NK-92 treated with Interleukin-12 subunit alpha and Interleukin-12 subunit beta, amount 100 ng/mL, for 24 hours (cell line): ENCODE measurements around the gene CRISP2.
"Not testable (repeated sequence)": the region's sequence is repeated elsewhere in the genome, so short reads cannot be mapped to it uniquely, and the experiment has no call there.

ENCODE experiments used
- DNase-seq: peaks from one replicate; lab custom pipeline; 2025; lab: John Stamatoyannopoulos, UW

Gene CRISP2, protein sequence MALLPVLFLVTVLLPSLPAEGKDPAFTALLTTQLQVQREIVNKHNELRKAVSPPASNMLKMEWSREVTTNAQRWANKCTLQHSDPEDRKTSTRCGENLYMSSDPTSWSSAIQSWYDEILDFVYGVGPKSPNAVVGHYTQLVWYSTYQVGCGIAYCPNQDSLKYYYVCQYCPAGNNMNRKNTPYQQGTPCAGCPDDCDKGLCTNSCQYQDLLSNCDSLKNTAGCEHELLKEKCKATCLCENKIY

DNA sequence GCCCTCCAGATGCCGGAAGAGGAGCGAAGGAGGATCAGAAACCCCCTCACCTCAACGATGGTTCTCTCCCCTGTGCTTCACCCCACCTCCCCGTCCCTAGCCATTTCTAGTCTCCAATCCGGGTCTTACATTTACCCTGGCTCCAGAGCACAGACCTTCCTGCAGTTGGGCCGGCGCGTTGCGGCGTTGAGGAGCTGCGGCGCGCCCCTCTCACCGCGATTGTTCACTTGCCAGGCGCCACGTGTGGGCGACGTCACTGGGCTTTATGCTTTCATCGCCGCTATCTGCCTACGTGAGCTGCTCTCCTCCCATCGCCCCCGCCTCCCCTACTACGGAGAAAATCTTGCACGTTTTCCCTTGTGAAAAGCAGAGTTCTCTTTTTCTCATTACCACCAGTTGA is at the start of gene CRISP2:
Gene CRISP2, minus strand, starts transcription at position 198 of the 400 bp plus-strand sequence. CDS start 4,347 bp downstream, outside the sequence.
- DNase-seq, result no peak

DNA sequence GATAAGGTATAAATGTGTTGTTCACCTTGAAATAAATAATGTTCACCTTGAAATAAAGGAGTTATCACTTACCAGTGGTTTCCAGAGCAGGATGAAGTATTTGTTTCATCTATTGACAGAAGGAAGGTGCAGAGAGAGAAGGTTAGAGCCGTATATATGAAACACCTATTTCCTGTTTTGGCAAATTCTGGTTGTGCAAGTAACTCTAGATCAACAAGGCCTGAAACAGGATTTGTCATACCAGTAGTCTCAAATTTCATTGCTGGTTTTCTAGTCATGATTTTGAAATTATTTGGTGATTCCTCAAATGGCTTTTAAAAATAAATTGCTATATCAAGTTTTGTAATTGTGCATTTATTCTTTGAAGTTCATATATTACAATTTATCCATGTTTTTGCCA is 30.9 kb upstream of the CRISP2 start, which contains the start of gene CRISP3:
Gene CRISP3, minus strand, starts transcription at position 130 of the 400 bp plus-strand sequence. Its CDS starts 21 bp downstream, at position 109.
- DNase-seq, result no peak

DNA sequence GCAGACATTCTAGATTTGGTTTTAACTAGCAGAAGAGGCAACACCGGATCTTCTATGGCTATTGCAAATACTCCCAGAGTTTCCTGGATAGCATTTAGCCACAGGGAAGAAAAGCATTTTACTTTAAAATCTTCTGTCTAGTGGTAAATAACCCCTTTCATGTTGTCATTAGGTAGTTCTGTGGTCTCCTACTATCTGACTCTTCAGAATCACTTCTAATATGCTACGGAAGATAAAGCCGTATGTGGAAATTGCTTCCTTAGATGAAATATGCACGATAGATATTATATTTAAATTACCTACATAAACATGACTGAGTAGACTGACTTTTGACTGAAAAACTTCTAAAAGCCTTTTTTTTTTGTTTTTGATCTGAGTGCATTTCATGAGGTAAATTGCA is 30.1 kb upstream of the CRISP2 start:
- no peak for DNase-seq

DNA sequence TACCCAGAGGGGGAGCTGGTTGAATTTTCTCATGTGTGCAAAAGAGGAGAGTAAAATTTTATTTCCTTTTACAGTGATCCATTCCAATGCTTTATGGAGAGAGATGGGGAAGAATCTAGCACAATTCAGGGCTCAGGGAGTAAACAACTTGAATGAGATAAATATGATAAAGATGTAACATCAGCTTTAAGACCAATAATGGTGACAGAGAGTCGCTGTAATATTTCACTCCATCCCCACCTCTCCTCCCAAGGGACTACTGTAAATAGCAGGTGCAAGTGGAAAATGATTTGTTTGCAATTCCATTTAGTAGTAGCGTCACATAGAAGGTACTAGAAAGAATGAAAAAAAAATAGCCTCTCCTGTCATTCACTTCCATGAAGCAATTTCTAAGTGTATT is 26.1 kb upstream of the CRISP2 start:
- DNase-seq, result no peak

DNA sequence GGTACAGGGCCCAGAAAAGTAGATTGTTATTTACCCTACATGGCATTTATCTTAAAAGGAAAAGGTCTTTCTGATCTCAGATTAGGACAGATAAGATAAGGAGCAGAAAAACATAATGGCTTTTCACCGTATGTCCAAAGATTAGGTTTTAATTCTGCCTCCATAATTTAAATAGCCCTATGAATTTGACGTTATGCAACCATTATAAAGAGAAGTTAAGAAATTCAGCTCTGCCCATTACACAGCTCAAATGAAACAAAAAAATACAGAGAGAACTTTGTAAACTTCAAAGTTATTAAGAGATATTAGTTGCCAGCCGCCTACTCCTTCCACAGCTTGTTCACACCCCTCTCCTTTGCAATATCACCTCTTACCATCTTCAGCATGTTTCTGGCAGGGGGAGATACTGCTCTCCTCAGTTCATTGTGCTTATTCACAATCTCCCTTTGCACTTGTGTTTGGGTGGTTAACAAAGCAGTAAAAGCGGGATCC is 22.7 kb upstream of the CRISP2 start:
- no peak for DNase-seq

DNA sequence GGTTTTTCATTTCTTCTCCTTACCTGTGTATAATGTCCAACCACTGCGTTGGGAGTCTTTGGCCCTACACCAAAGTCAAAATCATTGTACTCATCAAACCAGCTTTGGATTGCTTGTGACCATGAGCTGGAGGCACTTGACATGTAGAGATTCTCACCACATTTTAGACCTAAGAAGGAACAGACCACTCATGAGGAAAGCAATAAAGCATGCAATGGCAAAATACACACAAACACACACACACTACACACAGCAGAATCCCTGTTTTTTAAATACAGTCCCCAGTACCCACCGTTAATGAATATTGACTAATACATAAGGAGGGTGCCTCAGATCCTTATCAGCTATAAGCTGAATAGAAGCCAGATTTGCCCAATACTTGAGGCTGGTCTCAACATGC is 20.3 kb upstream of the CRISP2 start:
- DNase-seq, result no peak

DNA sequence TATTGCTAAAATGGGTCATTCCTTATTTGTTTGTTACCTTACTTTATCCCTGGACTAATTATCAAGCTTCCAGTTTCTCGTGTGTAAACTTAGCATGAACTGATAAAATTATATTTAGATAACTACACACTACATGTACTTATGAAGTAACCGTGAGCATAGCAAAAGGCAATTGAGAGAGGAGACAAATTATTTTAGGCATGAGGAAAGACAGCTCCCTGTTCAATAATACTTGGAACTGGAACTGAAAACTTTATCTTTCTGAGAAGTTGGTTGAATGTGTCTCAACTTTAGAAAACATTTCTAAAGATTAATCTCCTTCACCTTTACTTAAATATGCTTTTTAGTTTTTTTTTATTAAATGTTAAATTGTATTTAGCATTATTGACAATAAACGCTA is 19.4 kb upstream of the CRISP2 start:
- no peak for DNase-seq

DNA sequence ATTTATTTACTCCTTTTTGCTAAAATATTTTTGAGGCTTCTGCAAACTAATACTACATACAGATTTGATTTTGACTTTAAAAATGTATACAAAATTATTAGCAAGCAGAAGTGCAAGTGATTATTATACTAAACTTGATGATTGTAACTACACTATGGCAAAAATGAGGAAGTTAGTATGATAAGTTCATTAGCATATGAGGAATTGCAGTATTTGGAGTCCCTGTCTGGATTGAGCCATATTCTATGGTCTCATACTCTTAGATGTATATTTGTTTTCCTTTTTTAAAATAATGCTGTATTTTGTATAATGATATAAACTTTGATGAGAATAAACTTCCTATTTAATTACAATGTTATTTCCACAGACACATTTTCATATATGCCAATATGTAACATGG is 16.9 kb upstream of the CRISP2 start:
- no peak for DNase-seq

DNA sequence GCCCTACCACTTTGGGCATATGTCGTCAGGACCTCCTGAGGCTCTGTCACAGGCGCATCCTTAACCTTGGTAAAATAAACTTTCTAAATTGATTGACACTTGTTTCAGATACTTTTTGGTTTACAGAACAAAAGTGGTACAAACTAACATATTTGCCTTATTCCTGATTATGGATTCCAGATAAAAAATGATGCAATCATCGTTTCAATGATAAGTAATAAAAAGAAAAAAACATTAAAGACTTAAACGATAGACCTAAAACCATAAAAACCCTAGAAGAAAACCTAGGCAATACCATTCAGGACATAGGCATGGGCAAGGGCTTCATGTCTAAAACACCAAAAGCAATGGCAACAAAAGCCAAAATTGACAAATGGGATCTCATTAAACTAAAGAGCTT is 10.6 kb upstream of the CRISP2 start:
- DNase-seq, result not testable (repeated sequence)

DNA sequence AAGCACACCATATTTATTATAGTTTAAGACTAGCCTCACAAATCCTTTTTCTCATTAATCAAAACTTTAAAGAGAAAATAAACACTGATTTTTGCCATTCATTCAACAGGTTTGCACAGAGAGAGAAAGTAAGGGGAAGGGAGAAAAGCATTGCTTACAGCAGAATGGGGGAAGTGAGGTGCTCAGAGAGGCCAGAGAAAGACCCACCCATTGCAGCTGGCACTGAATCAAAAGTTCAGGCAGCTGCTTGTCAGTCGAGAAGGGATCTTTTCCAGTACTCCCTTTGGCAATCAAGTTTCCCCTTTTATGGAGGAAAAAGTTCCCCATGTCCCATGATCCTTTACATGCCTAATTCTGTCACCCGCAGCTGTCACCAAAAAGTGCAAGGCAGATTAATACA is 8.0 kb upstream of the CRISP2 start:
- no peak for DNase-seq

DNA sequence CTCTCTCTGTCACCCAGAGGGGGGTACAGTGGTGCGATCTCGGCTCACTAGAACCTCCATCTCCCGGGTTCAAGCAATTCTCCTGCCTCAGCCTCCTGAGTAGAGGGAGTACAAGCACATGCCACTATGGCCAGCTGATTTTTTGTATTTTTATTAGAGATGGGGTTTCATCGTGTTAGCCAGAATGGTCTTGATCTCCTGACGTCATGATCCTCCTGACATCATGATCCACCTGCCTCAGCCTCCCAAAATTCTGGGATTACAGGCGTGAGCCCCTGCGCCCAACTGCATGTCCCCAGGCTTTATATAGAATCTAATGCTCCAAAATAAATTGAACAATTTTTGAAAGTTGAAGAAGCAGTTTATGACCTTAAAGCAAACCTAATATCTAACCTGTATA is 7.0 kb upstream of the CRISP2 start:
- DNase-seq, result no peak

DNA sequence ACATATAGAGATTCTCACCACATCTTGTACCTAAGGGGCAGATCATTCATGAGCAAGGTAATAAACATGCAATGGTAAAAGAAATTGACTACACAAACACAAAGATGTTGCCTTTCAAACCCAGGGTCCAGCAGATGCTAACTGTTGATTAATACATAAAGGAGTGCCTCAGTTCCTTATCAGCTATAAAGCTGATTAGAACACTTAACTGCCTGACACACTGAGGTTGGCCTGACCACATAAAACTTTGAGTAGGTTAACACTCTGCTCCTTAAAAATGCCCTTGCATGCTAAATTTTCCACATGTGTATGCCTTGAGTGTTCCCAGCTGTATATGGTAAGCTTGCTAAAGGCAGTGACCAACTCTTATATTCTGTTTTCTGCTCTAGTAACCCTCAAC is 14.9 kb downstream of the CRISP2 start:
- no peak for DNase-seq

DNA sequence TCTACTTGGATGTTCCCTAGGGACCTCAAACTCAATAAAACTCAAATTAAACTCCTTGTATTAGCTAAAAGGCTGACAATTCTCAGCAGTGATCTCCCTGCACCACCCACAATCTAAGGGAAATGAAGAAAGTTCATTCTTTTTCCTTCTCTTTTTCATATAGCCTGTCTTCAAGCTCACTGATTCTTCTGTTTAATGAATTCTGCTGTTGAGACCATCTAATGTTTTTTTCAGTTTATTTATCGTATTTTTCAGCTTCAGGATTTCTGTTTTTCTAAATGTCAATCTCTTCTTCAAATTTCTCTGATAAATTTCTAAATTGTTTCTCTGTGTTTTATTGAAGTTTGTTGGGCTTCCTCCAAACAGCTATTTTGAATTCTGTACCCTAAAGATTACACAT is 19.8 kb downstream of the CRISP2 start:
- no peak for DNase-seq

DNA sequence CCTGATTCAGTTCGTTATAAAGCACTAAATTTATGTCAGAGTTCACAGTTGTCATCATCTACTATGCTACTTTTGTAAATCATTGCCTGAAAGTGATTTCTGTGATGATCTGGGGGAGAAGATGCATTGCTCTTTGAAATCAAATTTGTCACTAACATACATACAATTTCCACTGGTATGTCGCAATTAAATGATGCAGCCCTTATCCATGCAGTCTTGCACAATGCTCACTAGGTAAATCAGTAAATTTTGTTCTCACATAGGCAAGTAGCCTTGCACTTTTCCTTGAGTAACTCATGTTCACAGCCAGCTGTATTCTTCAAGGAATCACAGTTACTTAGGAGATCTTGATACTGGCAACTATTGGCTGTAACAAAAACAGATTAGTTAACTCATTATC is 20.8 kb downstream of the CRISP2 start:
- no peak for DNase-seq

DNA sequence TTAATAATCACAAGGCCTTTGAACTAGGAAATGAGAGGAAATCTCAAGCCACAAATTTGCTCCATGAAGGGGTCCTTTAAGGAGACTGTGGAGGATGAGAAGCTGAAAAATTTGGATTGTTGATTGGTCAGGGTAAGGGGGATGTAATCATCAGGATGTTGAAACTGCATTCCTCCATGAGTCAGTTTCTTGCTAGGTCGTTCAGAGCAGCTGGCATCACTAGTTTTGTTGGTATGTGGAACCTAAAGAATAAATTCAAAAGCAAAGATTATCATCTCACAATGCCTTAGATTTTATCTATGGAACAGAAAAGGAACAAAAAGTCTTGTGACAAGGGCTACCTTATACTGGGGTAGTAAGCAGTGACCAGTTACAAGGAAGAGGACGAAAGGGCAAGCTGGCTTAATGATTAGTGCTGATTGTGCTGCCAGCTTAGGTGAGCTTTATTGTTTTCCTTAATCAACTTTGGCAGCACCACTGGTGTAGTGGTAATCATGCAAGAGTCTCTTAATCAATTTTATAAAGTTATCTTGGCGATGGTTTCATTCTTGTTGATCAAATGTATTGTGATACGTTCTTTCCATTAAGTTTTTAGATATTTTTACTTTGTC is 36.6 kb downstream of the CRISP2 start:
- DNase-seq, result no peak

DNA sequence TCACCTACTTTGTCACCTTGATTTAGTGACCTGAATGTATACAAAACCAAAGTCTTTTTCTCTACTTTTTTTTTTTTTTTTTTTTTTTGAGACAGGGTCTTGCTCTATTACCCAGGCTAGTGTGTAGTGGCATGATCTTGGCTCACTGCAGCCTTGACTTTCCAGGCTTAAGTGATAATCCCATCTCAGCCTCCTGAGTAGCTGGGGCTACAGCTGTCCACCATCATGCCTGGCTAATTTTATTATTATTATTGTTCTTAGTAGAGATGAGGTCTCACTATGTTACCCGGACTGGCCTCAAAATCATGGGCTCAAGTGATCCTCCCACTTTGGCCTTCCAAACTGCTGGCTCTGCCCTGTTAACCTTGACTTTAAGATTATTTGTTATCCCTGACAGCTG is 37.5 kb downstream of the CRISP2 start:
- DNase-seq, result no peak

DNA sequence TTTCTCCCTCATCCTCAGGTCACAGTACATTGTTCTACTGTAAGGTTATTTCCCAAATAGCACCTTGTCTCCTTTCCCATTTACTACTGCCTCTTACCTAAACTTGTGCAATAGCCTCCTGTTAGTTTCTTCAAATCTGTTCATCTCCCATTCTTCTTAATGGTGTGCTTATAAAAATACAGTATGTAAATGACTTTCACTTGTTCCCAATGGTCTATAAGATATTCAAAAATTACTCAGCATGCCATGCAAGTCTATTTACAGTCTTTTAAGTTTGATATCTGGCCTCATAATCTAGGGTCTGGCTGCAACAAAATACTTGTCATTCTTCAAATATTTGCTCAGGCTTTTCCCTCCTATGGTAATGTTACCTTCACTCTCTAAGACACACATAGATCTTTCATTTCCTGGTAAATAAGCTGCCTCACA is 45.2 kb downstream of the CRISP2 start:
- no peak for DNase-seq

DNA sequence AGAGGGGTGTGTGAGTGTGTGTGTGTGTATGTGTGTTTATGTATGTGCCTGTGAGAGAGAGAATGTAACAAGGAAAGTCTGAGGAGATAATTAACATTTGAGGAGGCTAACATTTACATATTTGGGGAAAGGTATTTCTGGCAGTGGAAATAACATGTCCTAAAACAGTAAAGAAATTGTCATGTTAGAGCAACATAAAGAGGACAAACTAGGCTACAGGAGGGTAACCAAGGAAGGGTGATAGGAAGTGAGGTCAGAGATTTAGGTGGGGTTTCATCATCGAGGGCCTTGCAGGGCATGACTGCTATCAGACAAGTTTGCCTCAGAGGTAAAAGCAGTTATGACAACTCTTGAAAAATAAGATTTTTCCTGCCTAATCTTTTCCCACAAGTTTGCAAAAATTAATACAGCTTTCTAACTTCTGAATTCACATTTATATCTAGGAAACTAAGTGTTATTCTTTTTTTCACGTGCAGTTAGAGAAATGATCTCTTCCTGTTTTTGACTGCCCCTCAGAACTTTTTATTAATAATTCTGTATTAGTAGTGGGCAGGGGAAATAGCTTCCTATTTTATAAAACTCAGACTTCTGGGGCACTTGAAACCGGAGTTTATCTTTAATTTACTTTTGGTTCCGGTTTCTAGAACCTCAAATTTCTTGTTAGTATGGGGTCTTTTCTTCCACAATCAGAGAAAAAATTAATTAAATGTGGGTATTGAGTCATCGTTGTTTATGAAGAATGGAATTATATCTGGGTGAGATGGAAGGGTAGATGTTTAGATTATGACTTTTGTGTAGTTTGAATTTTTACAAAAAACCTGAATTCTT is 46.2 kb downstream of the CRISP2 start:
- no peak for DNase-seq

DNA sequence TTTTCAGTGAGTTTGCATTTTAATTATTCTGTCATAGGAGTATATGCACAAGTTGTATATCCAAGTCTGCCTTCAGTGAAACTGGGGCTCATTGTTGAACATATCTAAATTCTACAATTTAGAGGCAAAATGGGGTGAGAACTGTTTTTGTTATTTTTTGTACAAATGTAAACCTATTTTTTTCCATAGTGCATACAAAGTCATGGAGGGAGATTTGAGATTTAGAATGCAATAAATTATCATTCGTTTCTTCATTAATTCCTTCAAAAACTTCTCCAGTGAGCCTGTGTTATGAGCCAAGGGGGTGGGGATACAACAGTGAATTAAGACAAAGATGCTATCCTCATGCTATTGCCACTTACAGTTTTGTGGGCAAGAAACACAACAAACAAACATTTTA is 46.9 kb downstream of the CRISP2 start:
- no peak for DNase-seq

DNA sequence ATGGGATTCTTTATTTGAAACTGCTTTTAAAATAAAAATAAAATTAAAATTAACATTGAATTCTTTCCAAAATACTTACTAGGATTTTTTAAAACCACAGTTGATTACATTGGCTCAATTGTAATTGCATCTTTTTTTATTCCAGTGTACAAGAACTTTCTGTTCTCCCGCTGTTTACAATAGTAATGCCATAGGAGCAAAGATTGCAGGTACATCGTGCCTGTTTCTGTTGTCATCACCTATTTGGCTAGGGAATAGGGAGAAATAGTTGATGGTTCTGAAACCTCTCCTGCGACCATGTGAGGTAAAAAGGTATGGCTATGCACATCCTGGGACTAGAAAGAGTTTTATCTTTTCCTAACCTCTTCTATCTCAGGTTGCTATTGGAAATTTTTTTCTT is 48.5 kb downstream of the CRISP2 start:
- no peak for DNase-seq

DNA sequence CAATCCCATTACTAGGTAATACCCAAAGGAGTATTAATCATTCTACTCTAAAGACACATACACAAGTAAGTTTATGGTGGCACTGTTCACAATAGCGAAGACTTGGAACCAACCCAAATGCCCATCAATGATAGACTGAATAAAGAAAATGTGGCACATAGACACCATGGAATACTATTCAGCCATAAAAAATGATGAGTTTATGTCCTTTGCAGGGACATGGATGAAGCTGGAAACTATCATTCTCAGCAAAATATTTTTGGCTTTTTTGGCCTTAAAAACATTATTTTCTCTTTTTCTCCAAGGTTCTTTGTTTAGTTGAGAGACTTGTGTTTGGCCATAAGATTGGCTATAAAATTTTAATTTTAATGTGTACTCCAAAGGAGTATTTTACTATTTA is 49.3 kb downstream of the CRISP2 start:
- not testable (repeated sequence) for DNase-seq

DNA sequence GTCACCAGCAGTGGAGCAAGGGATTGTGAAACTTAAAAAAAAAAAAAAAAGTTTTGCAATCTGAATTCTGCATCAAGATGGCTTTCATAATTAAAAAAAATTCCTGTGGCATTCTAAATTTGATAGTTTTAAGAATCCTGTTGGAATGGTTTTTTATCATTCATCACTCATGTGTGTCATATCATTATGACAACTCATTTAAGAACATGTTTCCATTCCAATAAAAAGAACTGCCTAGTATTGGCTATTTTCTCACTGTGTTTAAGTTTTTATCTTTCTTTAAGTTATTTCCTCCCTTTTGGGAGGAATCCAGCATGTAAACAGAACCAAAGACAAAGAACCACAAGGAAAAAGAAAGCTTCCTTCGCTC is 50.5 kb downstream of the CRISP2 start:
- DNase-seq, result no peak
